GM21737 (cell line): Measurements from ENCODE around the gene MAGEA2.
"Not testable (repeated sequence)": the region's sequence is repeated elsewhere in the genome, so short reads cannot be mapped to it uniquely, and the experiment has no call there.

ENCODE experiments used
- ATAC-seq: cut with Tn5 transposase; IDR thresholded peaks from one replicate; pipeline ENCODE4 v1.9.1; 2021; ENCODE audit warnings: mild to moderate bottlenecking, moderate library complexity; ENCODE audit not compliant: unreplicated experiment

Gene MAGEA2

GRCh38 chrX:152753686-152754650 is at the start of gene MAGEA2:
MAGEA2 (minus strand) TSS chrX:152753842; CDS start chrX:152751363, 2,479 bp downstream.
- not testable (repeated sequence) for ATAC-seq

GRCh38 chrX:152798945-152799344 is 45.3 kb upstream of the MAGEA2 start:
- ATAC-seq = no peak

- ATAC-seq = not testable (repeated sequence)
These were observed 33.4 kb upstream of the MAGEA2 start for GRCh38 chrX:152787062-152787461.

DNA sequence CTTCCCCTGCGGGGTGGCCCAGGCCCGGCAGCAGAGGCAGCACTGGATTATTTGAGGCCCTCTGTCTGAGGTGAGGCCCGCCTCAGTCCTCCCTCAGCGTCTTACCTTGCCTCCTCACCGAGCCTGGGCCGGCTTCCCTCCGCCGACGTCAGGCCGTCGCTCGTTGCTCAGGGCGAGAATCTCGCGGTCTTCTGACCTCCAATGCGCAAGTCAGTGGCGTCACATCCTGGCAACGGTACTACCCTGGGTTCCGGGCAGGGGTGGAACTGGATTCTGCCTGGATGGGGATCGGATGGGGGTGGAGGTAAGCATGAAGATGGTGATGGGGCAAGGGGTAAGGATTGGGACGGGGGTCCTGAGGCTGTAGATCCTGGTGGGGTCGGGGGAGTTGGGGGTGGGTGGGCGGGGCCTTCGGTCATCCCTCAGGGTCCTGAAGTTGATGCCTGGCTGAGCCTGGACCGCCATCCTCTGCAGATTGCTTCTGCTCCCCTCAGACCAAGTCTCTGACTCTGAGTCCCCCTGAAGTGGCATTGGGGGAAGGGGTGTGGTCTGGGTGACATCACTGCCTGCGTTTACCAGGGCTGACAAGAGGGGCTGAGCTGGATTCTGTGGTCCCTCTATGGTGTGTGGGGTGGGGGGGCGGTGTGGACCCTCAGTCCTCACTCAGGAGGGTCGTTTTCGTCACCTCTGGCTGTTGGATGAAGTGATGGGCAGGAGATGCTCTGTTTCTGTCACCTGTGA is 16.1 kb upstream of the MAGEA2 start, which contains the start of gene MAGEA6:
Gene MAGEA6, minus strand, starts transcription at position 141 of the 741 bp plus-strand sequence. CDS start 2,039 bp downstream, outside the sequence.
- ATAC-seq = not testable (repeated sequence)

GRCh38 chrX:152766562-152766961 is 12.9 kb upstream of the MAGEA2 start:
- ATAC-seq = not testable (repeated sequence)

DNA sequence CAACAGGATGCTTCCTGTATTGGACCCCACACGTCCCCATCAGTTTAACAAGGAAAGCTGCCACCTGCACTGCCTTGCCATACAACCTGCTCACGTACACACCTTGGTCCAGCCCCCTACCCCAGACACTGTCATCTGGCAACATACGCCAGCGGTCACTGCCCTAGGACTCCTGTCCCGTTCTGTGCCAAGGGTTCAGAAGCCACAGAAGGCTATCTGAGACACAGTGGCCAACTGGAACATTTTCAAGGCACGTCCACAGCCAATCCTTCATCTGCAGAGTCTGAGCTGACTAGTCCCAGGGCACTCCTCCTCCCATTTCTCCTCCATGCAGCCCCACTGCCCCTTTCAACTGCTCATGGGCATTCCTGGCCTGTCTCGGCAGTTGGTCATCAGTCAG is 7.9 kb upstream of the MAGEA2 start:
- ATAC-seq = not testable (repeated sequence)

DNA sequence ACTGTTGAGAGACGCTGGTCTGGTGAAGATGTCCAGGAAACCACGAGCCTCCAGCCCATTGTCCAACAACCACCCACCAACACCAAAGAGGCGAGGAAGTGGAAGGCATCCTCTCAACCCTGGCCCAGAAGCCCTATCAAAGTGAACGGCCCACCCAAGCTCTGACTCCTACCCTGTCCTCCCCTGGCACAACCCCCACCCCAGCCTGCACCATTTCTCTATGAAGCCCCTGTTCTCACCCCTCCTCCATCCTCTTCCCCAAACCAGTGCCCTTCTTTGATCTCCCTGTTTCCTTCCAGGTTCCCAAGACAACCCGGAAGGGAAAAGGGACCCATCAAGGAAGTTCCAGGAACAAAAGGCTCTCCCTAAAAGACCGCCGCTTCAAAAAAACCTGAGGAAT is 5.9 kb upstream of the MAGEA2 start:
- ATAC-seq = not testable (repeated sequence)

DNA sequence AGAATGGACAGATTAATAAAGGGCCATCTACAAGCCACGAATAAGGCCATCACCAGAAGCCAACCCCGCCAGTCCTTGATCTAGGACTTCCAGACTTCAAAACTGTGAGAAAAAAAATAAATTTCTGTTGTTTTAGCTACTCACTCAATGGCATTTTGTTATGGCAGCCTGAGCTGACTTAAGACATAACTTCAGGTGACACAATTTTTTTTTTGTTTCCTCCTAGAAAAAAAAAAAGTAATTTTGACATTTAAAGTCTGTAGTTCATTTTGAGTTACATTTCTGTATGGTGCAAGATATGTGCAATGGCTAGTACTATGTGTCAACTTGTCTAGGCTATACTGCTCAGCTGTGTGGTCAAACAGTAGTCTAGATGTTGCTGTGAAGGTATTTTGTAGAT is 5.3 kb upstream of the MAGEA2 start, which contains the start of gene CSAG3:
Gene CSAG3, plus strand, starts transcription at position 301 of the 400 bp plus-strand sequence.
- ATAC-seq = not testable (repeated sequence)

DNA sequence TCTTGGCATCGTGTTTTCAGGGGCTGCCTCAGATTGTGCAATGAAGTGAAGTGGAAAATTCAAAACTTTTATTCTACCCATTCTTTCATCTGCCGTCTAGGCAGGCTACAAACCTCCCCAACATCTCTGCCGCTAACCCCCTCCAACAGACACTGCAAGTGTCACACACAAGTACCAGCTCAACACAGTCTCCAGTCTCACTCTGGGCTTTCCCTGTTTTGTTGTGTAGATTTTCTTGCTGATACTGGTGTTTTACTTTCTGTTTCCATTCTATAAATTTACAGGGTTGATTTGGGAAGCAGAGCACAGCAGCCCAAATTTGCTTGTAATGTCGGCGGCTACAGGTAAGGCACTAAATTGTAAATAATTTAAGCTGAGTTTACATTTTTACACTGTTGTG is 1.2 kb upstream of the MAGEA2 start:
- not testable (repeated sequence) for ATAC-seq

DNA sequence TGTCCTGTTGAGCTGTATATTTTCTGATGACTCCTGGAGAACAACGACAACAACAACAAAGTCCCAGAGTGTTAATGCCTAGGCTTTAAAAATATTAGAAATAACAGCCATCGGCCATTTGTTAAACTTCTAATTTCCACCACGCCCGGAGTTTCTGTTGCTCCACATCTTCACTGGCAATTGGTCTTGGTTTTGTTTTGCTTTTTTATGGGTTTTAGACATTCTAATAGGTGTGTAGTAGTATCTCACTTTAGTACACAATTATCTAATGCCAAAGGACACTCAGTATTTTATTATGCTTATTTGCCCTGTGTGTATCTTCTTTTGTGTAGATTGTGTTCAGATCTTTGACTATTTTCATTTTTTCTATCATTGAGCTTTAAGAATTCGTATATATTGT is 15.1 kb downstream of the MAGEA2 start:
- no peak for ATAC-seq

GRCh38 chrX:152736528-152736927 is 17.1 kb downstream of the MAGEA2 start:
- ATAC-seq = not testable (repeated sequence)

- no peak for ATAC-seq
These were observed 17.7 kb downstream of the MAGEA2 start for GRCh38 chrX:152735860-152736511.

DNA sequence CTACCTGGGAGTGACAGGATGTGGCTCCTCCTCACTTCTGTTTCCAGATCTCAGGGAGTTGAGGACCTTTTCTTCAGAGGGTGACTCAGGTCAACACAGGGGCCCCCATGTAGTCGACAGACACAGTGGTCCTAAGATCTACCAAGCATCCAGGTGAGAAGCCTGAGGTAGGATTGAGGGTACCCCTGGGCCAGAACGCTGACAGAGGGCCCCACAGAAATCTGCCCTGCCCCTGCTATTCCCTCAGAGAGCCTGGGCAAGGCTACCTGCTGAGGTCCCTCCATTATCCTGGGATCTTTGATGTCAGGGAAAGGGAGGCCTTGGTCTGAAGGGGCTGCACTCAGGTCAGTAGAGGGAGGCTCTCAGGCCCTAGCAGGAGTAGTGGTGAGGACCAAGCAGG is 18.5 kb downstream of the MAGEA2 start:
- no peak for ATAC-seq

DNA sequence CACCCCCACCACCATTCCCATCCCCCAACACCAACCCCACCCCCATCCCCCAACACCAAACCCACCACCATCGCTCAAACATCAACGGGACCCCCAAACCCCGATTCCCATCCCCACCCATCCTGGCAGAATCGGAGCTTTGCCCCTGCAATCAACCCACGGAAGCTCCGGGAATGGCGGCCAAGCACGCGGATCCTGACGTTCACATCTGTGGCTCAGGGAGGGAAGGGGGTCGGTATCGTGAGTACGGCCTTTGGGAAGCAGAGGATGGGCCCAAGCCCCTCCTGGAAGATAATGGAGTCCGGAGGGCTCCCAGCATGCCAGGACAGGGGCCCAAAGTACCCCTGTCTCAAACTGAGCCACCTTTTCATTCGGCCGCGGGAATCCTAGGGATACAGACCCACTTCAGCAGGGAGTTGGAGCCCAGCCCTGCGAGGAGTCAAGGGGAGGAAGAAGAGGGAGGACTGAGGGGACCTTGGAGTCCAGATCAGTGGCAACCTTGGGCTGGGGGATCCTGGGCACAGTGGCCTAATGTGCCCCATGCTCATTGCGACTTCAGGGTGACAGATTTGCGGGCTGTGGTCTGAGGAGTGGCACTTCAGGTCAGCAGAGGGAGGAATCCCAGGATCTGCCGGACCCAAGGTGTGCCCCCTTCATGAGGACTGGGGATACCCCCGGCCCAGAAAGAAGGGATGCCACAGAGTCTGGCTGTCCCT is 19.3 kb downstream of the MAGEA2 start:
- not testable (repeated sequence) for ATAC-seq

- no peak for ATAC-seq
These were observed 20.2 kb downstream of the MAGEA2 start, which contains the start of the genes CSAG1 and MAGEA12 for GRCh38 chrX:152733261-152733975. CSAG1 (minus strand) TSS chrX:152733721; CDS start chrX:152732460, 1,261 bp downstream. MAGEA12 (plus strand) TSS chrX:152733757; CDS start chrX:152736162, 2,405 bp downstream.

GRCh38 chrX:152725409-152725808 is 28.2 kb downstream of the MAGEA2 start:
- ATAC-seq = no peak

GRCh38 chrX:152713815-152714787 is 39.5 kb downstream of the MAGEA2 start, which contains the start of gene MAGEA2B:
MAGEA2B (plus strand) TSS chrX:152714628; CDS start chrX:152717107, 2,479 bp downstream.
- ATAC-seq = not testable (repeated sequence)

DNA sequence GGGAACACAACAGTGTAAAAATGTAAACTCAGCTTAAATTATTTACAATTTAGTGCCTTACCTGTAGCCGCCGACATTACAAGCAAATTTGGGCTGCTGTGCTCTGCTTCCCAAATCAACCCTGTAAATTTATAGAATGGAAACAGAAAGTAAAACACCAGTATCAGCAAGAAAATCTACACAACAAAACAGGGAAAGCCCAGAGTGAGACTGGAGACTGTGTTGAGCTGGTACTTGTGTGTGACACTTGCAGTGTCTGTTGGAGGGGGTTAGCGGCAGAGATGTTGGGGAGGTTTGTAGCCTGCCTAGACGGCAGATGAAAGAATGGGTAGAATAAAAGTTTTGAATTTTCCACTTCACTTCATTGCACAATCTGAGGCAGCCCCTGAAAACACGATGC is 40.4 kb downstream of the MAGEA2 start:
- ATAC-seq = not testable (repeated sequence)
